GM18520 (cell line): Measurements from ENCODE around the gene TENT4A.

Experiments
- ATAC-seq: cut with Tn5 transposase; IDR thresholded peaks from one replicate; pipeline ENCODE4 v1.9.1; 2021; ENCODE audit not compliant: unreplicated experiment

Gene TENT4A

GRCh38 chr5:6700074-6700684, 13.1 kb upstream of the TENT4A start:
- no peak for ATAC-seq

GRCh38 chr5:6700685-6701355, 12.4 kb upstream of the TENT4A start:
- ATAC-seq = no peak

DNA sequence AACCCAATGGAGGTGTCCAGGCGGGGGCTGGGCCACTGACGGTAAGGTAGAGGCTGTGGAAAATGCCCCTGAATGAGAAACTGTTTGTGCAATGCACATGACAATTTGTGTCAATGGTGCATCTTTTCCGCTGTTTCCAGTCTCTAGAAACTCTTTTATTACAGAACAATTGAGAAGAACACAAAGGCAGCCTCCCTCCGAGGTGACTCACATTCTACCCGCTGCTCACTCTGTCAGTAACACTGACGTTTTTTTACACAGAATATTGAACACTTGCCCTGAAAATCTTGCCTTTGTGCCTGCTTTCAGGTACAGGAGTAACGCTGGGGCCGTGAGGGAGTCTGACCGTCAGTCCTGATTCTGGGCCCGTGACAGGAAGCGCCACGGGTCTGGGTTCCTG, 11.7 kb upstream of the TENT4A start:
- no peak for ATAC-seq

DNA sequence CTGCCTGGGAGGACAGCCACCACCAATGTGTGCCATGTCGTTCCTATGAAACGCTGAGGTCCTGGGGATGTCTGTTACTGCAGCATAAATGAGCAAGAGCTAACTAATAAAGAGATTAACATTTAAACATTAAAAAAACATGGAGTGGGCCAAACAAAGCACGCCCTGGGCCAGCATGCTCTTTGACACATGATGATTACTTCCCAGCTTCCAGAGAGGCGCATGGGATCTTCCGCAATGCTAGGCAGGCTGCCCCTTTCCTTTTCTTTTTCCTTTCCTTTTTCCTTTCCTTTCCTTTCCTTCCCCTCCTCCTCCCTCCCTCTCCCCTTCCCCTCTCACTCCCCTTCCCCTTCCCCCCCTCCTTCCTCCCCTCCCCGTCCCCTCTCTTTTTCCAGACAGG, 10.6 kb upstream of the TENT4A start:
- ATAC-seq = no peak

- no peak for ATAC-seq
Observed at GRCh38 chr5:6703806-6704205, 9.4 kb upstream of the TENT4A start.

GRCh38 chr5:6704361-6704851, 8.8 kb upstream of the TENT4A start:
- no peak for ATAC-seq

GRCh38 chr5:6705088-6705487, 8.1 kb upstream of the TENT4A start:
- ATAC-seq = peak; percentile 56

DNA sequence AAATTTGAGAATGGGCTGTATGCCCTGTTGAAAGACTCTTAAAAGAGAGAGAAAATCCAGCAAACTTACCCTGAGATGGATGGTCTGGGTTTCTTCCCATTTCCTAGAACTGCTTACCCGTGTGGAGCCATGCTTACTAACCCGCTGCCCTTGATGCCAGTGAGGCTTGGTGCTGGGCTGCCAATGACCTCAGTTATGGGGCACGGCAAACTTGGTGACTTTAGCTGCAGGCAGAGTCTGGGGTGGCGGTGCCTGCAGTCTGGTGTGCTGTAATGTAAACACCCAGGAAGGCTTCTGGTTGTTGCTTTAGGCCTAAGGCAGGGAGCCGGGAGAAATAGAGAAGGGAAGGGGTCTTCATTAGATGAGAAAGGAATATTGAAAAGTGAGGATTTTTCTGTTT, 7.3 kb upstream of the TENT4A start:
- no peak for ATAC-seq

- ATAC-seq = no peak
Observed at GRCh38 chr5:6707852-6708251, 5.4 kb upstream of the TENT4A start.

- no peak for ATAC-seq
Observed at GRCh38 chr5:6708814-6709213, 4.4 kb upstream of the TENT4A start.

- no peak for ATAC-seq
Observed at GRCh38 chr5:6710070-6710469, 3.2 kb upstream of the TENT4A start.

DNA sequence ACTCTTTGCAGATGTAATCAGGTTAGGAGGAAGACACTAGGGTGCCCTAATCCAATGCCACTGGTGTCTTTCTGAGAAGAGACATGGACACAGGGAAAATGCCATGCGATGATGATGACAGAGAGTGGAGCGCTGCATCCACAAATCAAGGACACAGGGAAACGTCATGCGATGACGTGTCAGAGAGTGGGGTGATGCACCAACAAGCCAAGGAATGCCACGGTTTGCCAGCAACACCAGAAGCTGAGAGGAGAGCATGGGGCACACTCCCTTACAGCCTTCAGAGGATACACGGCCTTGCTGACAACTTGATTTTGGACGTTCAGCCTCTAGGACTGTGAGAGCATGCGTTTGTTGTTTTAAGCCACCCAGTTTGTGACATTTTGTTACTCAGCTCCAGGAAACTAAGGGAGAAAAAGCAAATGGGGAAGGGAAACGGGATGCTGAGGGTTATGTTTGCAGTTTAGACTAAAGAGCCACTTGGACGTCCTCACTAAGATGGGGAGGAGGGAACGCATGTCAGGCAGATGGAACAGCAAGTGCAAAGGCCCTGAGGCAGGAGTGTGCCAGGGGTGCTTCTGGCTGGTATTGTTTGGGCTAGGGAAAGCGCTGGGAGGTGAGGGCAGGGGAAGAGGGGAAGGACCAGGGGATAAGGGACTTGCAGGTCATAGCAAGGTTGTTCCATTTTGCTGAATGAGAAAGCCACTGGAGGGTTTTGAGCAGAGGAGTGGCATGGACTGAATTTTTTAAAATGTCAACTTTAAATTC, 2.5 kb upstream of the TENT4A start:
- ATAC-seq = no peak

- no peak for ATAC-seq
Observed at GRCh38 chr5:6711409-6712141, 1.7 kb upstream of the TENT4A start.

DNA sequence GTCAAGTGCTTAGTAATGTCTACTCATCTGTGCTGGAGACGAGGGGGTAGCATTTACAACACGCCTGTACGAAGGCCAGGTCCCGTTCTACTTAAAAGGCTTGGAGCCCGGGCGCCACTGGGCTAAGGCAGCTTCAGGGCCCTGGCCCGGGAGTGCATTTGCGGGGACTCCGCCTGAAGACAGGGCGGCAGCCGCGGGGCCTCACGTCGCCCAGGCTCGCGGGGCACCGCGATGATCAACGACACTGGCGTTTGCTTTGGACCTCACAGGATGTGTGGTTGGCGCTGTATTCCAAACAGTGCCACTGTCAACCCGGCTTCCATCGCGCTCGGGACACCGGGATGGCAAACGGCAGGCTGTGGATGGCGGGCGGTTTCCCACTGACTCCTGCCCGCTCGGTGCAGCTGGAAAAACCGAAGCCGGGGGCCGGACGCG, 1.1 kb upstream of the TENT4A start:
- no peak for ATAC-seq

GRCh38 chr5:6712577-6713273, 507 bp upstream of the TENT4A start:
- peak; percentile 45 for ATAC-seq

DNA sequence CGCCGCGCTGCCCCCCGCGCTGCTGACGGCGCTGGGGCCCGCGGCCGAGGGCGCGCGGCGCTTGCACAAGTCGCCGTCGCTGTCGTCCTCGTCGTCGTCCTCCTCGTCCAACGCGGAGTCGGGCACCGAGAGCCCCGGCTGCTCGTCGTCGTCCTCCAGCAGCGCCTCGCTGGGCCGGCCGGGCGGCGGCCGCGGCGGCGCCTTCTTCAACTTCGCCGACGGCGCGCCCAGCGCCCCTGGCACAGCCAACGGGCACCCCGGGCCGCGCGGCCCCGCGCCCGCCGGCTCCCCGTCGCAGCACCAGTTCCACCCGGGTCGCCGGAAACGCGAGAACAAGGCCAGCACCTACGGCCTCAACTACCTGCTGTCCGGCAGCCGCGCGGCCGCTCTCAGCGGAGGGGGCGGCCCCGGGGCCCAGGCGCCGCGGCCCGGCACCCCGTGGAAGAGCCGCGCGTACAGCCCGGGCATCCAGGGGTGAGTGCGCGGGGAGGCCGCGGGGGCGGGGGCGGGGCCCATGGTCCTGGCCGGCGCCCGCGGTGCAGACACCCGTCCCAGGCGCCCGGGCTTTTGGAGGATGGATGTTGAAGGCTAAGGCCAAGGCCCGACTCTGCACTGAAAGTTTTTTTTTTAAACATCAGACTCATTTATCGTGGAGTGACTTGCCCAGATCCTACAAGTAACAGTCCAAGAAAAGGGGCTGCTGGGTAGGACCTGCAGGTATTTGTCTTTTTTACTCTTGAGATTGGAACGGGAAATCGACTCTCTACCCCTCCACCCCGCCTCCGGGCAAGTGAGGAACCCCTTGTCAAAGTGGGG, 1.2 kb downstream of the TENT4A start:
- no peak for ATAC-seq

GRCh38 chr5:6715271-6715670, 2.0 kb downstream of the TENT4A start:
- no peak for ATAC-seq

- no peak for ATAC-seq
Observed at GRCh38 chr5:6715758-6716628, 2.8 kb downstream of the TENT4A start.

GRCh38 chr5:6716629-6717149, 3.5 kb downstream of the TENT4A start:
- no peak for ATAC-seq
